HCEC 1CT (cell line): ENCODE measurements around the gene DICER1.

ENCODE experiments used
- DNase-seq: peaks from one replicate; pipeline ENCODE4 v3.0.0-alpha.2; 2017

DICER1 gene

DNA sequence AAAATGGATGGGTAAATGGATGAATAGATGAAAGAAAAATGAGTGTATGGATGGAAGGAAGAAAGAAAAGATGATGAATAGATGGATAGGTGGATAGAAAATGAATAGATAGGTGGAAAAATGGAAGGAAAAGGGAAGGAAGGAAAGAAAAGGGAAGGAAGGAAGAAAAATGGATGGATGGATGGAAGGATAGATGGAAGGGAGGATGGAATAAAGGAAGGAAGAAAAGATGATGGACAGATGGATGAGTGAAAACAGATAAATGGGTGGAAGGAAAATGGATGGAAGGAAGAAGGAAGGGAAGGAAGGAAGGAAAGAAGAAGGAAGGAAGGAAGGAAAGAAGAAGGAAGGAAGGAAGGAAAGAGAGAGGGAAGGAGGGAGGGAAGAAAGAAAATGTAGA, 107.4 kb downstream of the DICER1 start:
- DNase-seq, result no peak

DNA sequence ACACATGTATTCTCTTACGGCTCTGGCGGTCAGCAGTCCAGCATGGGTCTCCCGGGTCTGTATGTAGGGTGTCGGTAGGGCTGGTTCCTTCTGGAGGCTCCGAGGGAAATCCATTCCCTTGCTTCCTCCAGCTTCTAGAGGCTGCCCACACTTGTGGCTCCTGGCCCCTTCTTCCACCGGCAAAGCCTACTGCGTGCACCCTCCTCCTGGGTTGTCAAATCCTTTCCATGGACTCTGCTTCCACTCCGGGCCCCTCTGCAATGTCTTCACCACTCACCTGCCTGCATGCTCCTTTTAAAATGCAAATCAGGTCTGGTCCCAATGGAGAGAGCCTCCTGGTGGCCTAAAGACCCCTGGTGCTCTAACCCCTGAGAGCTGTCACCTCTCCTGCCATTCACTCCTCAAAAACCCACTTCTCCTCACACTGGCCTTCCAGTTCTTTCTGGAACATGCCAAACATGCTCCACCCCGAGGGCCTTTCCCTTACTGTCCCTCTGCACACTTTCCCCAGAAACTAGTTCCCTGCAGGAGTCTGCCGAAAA, 108.5 kb downstream of the DICER1 start:
- no peak for DNase-seq

DNA sequence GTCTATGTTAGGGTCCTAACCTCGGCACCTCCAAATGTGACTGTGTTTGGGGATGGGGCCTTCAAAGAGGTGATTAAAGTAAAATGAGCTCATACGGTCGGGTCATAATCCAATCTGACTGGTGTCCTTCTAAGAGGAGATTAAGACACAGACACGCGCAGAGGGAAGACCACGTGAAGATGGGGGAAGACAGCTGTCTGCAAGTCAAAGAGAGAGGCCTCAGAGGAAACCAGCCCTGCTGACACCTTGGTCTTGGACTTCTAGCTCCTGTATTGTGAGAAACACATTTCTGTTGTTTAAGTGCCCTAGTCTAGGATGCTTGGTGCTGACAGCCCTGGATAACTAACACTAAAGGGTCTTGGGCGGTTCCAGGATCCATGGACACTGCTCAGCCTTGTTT, 109.6 kb downstream of the DICER1 start:
- DNase-seq, result no peak

DNA sequence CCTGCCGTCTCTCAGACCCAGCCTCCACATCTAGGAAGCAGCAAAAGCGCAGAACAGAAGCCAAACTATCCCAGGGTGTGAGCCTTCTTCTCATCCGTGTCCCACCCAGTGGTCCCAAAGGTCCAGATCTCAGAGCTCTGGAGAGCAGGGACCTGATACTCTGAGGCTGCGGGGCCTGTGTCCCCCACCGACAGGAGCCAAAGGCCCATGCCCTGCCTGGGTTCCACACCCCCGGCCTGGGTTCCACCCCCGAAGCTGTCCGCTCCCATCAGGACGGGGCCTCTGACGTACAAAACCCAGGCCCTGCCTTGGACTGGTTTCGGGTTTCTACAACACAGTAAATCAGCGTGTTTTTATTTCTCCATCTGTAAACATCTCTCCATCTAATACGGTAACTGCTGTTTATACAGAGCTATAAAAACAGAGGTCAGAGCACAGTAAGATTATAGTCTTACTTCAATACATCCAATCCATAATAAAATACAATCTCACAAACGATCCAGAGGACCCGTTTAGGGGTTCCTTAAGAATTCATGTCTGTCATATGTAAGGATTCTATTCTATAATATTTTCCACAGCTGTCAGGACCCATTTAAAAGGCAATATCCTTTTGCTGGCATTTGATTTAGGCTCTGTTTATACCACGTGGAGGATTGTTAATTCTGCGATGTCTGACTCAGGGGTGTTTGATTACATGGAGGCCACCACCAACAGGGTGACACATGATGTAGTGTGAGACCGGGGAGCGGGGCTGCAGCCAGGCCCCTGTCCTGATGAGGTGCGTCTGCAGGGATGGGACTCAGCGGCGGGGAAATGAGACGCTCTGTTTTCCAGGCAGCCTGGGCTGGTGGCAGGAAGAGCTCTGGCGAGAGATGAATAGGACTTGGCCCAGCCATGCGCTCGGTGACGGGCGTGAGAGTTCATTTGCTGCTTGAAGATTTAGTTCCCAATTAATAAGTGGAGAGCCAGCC, 110.3 kb downstream of the DICER1 start:
- no peak for DNase-seq

DNA sequence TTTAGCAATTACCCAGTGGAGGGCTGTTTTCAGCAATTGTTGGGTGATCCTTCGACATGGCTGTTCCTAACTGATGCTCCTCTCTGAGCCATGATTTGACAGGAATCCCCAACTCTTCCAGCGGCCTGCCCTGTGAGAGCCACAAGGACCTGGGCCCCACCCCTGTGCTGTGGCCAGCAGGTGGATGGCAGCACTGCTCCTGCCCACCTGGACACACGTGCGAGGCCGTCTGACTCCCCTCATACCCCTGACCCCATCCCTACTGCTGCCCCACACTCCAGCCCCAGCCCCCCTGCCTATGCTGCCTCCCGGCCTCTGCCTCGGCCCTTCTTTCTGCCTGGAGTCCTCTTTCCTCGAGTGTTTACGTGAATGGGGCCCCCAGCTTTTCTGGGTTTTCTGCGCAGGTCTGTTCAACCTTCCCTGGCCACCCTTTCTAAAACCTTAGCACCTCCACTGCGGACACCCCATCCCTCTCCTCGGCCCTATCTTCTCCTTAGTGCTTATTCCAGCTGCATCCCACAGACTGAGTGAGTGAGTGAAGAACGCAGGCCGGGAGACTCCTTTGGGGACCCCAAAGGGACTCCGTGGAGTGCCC, 111.4 kb downstream of the DICER1 start:
- no peak for DNase-seq

DNA sequence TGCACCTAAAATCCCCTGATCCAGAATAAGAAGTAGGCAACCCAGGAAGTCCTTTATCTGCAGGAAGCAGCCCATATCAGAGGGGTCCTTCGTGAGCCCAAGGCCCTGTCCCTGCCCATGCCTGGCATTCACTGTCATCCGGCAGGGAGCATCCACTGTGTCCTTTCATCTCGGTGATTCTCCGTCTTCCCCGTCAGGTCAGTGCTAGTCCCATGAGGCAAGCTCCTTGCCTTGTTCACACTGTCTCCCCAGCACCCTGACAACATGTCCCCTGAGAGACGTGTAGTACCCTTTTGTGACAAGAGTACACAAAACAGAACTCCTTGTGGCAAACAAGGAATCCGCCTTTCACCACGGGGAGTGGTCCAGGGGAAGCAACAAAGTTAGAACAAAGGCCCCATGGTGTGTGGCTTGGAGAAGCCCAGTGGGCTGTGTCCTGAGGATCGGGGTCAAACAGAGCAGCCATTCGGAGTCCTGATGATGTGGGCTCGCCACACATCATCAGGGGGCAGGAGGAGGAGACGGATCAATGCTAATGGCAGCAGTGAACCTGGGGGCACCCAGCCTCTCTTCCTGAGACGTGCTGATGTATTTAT, 112.1 kb downstream of the DICER1 start:
- no peak for DNase-seq

DNA sequence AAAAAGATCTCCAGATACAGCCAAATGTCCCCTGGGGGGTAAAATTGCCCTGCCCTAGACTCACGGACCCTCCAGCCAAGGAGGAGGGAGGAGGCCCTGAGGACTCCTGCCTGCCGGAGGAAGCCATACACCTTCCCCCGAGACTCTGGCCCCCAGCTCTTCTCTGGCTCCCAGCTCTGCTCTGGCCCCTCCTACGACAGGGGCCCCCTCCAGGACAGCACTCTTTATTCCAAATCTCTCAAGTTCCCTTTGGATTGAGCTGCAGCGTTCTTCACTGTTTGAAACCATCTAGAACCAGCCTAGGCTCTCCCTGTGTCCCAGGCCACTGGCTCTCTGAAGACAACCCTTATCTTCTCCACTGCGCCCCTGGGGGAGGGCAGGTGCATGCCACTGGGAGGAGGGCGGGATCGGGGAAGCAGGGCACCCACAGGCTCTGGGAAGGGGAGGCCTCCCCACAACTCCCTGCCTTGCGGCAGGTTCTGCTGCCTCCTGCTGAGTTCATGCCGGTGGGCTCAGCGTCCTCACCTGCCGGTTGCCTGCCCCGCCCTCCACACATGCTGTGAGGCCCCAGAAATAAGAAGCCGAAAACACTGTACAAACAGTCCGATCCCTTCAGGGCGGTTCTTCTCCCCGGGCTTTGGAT, 112.7 kb downstream of the DICER1 start:
- DNase-seq, result no peak

DNA sequence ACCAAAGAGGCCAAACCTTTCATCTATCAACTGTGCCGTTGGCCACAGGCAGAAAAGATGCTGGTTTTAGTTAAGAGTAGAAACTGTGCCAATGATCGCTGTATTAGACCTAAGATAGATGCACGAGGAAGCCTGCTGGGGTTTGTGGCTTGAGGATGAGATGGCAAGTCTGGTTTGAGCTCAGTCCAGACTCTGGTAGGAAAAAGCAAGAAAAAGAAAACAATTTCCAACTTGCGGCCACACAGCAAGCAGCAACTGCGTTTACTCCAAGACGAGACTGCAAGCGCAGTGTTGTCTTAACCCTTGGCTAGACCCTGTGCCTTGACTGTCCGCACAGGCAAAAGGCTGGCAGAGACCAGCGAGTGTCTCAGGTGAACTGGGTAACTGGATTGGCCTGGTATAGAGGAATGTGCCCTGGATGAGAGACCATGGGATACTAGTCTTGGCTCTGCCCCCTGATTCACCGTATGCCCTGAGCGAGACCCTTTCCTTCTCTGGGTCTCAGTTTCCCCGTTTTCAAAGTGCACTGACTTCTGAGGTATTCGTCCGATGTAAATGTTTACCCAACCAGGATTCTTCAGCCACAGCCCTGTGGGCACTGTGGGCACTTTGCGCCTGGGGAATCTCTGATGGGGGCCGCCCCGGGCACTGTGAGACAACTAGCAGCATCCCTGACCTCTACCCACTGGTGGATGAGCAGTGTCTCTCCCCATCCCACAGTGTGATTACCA, 113.4 kb downstream of the DICER1 start:
- no peak for DNase-seq

DNA sequence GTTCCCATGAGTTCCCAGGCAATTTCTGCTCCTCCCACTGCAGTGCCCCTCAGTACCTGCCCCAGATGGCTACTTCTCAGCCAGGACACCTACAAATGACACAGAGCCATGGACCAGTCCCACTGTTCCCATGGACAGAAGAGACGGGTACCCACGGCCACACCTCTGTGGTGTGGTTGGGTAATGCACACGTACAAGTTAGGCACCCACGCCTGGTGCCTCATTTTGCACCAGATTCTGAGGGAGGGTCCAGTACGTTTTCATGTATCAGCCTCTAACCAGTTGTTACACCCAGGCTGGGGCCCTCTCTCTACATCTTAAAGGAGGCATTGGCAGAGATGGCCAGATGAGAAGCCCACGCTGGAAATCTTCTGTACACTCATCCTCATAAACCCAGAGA, 114.0 kb downstream of the DICER1 start:
- no peak for DNase-seq

DNA sequence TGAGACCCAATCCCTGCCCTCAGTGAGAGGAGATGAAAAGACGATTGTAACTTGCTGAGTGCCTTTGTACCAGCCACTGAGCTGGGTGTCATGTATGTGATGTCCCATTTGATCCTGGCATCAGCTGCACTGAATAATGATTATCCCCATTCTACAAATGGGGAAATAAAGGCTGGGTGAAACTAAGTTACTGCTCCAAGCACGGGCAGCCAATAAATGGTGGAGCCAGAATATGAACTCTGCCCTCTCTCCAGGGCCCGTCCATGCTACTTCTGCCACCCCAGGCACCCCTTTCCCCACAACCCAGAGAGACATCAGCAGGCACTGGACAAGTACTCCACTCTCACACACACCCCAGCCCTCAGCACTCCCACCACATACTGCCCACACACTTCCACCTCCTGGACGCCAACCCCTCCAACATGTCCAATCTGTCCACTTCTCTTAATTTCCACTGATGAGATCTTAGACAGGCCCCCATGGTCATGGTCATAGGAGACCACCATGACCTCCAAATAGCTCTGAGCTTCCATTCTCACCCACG, 115.8 kb downstream of the DICER1 start:
- no peak for DNase-seq

DNA sequence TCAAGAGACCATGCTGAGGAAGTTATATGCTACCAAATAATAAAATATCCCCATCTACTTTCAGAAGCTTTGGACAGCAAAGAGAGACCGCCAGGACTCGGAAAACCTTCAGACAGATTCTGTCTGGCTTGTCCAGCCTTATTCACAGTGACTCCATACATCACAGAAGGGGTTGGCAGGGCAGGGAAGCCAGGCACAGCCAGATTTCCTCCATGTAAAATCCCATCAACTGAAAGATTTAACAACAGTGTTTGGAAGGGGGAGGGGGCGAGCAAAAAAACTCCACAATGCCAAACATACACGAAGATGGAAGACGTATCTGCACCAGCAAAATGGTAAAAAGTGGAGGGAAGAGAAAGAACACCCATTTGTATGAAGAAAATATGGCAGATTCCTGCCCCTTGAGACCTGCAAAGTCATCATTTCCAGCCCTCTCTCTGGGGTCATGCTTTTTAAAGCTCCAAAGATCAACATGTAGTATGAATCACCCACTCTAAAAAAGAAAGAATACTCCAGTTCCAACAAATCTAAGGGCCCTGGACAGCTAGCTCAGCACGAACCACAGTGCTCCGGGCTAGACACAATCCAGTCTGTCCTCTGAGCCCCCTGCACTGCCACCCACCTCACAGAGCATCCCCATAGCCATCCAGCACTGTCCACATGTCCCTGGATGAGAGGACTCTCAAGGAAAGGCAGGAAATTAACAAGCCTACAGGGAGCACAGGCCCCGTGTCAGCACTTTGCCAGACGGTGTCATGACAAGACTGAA, 116.4 kb downstream of the DICER1 start:
- no peak for DNase-seq

DNA sequence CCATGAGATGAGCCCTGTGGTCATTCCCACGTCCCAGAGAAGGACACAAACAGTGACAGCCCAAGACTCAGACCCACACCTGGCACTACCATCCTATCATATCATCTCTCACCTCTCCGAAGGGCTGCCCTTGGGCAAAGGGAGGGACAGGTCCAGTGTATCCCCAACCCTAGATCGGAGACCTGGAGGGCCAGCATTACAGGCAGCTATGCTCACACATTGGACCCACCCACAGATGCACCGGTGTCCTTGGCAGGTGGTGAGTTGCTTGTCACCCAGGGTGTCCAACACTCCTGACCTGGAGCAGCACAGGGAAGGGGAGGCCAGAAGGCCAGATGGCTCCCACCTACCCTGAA, 117.4 kb downstream of the DICER1 start:
- DNase-seq, result no peak

DNA sequence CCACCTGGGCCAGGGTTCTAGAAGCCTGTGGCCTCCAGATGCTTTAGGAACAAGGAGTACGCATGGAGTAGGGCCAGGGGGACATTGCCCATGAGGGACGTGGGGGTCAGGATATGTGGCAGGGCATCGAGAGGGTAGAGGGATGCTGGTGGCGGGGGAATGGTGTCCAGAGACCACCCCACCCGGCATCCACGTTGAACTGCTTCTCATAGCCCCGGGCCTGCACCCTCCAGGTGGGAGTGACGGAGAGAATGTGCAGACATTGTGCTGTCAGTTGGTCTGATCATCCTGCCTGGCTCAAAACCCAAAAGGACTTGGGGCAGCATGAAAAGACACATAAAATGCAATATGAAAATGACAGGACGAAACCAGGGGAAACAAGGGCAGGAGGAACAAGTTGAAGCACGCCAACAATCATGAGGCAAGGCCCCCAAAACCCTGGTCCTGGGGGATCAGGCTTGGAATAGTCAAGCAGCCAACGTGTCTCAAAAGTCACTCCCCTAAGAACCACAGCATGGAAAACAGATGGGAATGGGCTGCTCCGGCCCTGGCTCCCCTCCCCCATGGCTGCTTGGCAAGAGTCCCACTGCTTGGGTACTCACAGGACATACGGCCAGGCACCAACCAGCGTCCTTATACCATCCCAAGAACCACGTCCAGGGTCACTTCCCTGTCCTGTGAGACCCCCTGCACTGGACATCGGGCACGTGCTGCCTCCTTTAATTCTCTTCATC, 117.9 kb downstream of the DICER1 start:
- no peak for DNase-seq

DNA sequence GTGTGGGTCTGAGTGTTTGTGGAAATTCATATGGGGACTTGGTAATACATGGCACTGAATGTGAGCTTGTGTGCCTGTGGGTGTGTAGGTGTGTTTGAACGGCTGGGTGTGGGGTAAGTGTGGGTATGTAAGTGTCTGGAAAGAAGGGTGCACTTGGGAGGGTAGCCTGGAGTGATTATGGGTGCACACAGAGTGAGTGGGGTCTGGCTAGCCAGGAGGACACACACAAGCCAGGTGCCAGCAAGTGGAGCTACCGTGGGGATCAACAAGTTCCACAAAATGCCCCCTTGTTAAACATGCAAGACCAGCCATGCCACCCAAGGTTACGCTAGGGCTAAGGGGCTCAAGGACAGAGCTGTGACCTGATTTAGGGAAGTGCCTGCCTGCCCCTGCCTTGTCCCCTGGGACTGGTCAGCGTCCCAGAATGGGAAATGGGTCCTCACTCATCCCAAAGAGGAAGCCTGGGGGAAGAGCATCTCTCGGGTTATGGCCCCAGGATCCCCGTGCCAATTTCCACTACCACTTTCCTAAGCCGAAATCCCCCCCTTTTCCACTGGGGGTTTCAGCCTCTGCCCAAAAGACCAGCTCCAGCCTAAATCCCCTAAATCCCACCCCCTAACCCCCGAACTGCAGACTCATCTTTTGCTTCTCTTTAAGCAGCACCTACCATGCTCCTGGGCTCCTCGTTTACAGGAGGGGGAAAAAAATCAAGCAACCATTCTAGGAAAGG, 118.6 kb downstream of the DICER1 start:
- no peak for DNase-seq

DNA sequence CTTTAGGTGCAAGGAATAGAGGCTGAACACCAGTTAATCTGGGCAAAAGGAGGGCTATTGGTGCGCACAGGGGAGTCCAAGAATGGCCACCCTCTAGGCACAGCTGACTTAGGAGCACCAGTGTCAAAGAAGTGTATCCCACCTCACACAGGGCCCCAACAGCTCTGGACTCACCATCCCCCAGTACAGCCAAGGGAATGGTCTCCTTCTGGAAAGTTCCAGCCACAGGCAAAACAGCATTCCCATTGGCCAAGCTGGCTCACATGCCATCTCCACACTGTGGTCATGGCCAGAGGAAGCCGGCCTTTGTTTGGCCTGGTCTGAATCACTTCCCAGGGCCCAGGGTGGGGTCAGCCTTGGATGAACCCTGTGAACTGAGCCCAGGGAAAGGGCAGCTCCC, 120.1 kb downstream of the DICER1 start:
- no peak for DNase-seq
